ENCODE data around the gene POLR2B. TPM values are rescaled to one million over a fixed set of nuclear protein-coding genes. Genes with fewer than 3 reads are reported as not detected.
A peak's percentile ranks its signal among the peaks of the same experiment; 100 is the strongest.
"Not testable (repeated sequence)": the region's sequence is repeated elsewhere in the genome, so short reads cannot be mapped to it uniquely, and the experiment has no call there.

POLR2B gene
- total RNA-seq, 1 donor = 99.2 TPM

DNA sequence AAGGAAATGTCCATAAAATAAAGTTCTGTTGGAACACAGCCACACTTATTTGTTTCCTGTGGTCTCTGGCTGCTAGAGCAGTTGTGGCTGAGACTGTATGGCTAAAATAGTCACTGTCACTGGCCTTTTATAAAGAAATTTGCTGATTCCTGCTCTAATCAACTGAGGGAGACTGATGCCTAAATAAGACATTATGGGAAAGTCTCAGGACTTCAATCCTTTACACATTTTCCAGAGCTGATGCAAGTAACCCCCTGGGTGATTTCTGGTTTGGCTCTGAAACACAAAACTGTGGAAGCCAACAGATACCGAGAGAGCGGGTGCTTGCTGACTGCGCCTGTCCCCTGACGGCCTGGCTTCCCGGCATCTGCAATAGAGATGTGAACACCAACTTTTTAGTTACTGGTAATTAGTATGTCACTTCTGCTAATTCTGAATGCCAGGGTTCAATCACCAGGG, 64.0 kb downstream of the POLR2B start:
- peak overlapping the region; percentile 90 for H3K27ac ChIP-seq (ENCODE audit: low read depth, low read length)
- H3K79me2 ChIP-seq (ENCODE audit: insufficient read depth, low read length) = peaks cover 57% of the 10 kb centered on the region
- no peaks in the 10 kb centered on the region for H3K9me3 ChIP-seq (ENCODE audit: low read depth, low read length)
- H3K27me3 ChIP-seq (ENCODE audit: insufficient read depth, low read length) = no peaks in the 10 kb centered on the region
- TF ChIP-seq, protein P1, sequence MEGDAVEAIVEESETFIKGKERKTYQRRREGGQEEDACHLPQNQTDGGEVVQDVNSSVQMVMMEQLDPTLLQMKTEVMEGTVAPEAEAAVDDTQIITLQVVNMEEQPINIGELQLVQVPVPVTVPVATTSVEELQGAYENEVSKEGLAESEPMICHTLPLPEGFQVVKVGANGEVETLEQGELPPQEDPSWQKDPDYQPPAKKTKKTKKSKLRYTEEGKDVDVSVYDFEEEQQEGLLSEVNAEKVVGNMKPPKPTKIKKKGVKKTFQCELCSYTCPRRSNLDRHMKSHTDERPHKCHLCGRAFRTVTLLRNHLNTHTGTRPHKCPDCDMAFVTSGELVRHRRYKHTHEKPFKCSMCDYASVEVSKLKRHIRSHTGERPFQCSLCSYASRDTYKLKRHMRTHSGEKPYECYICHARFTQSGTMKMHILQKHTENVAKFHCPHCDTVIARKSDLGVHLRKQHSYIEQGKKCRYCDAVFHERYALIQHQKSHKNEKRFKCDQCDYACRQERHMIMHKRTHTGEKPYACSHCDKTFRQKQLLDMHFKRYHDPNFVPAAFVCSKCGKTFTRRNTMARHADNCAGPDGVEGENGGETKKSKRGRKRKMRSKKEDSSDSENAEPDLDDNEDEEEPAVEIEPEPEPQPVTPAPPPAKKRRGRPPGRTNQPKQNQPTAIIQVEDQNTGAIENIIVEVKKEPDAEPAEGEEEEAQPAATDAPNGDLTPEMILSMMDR (IDR thresholded peaks at IDR 0.05; ENCODE audit: extremely low read depth, low read depth, low read length) = no peak
- peaks cover 50% of the 10 kb centered on the region for H3K4me1 ChIP-seq (ENCODE audit: insufficient read depth, low read length)
- H2AFZ ChIP-seq (ENCODE audit: low read length) = no peak overlapping the region
- peaks cover 40% of the 10 kb centered on the region for H3K36me3 ChIP-seq (ENCODE audit: insufficient read depth, low read length)
- no peaks in the 10 kb centered on the region for H4K20me1 ChIP-seq (ENCODE audit: insufficient read depth, low read length)
- DNase-seq (ENCODE audit: insufficient read length, low spot score, missing footprints) = no peak
- peak overlapping the region; percentile 8 for H3K4me2 ChIP-seq (ENCODE audit: insufficient read depth, low read length)
- no peak overlapping the region for H3K4me3 ChIP-seq (ENCODE audit: insufficient read depth, low read length)

DNA sequence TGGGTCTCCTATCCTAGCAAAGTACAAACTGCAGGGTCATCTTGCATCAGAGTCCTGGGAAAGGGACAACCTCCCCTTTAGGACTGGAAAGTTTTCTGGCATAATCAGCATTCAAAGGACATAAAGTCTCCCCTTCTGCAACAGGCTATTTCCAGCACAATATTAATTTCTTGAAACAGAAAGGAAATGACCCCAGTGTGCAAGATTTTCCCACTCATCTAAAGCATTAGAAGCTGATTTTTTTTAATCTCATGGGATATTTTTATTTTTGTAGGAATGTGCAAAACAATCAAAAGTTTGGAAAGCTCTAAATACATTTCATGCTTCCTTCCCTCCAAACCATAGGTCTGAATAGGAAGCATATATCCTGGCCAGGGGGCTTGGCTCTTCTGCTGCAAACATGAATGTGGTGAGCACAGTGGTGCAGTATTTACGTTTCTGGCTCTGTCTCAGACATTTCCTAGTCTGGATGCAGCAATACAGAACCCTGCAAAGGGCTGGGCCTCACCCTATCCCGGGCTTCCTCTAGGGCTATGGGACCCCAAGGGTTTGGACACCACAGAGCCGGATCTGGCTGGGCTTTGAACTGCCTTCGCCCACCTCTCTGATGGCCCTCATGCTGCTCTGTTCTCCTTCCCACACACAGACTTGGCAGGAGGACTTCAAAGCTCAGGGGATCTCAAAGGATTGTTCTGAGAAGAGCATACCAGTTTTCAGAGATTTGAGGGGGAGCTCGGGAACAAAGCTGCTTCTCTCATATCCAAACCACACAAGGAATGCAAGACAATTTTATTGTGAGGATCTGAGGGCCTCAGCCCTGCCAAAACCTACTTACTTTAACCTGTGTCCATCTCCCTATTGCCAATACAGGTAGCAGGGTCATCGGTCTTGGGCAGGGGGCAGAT, 64.9 kb downstream of the POLR2B start:
- Histone ChIP-seq H3K4me3 (ENCODE audit: insufficient read depth, low read length) (no peak overlapping the region), H3K4me1 (ENCODE audit: insufficient read depth, low read length) (peaks cover 53% of the 10 kb centered on the region), H2AFZ (ENCODE audit: low read length) (no peak overlapping the region), H3K9me3 (ENCODE audit: low read depth, low read length) (no peaks in the 10 kb centered on the region), H3K4me2 (ENCODE audit: insufficient read depth, low read length) (peak overlapping the region; percentile 8), H3K27me3 (ENCODE audit: insufficient read depth, low read length) (no peaks in the 10 kb centered on the region), H3K36me3 (ENCODE audit: insufficient read depth, low read length) (peaks cover 32% of the 10 kb centered on the region), H3K79me2 (ENCODE audit: insufficient read depth, low read length) (peaks cover 59% of the 10 kb centered on the region), H3K27ac (ENCODE audit: low read depth, low read length) (peak overlapping the region; percentile 90), H4K20me1 (ENCODE audit: insufficient read depth, low read length) (no peaks in the 10 kb centered on the region)
- TF ChIP-seq, protein P1 (IDR thresholded peaks at IDR 0.05; ENCODE audit: extremely low read depth, low read depth, low read length) = no peak
- DNase-seq (ENCODE audit: insufficient read length, low spot score, missing footprints) = peak; percentile 81

DNA sequence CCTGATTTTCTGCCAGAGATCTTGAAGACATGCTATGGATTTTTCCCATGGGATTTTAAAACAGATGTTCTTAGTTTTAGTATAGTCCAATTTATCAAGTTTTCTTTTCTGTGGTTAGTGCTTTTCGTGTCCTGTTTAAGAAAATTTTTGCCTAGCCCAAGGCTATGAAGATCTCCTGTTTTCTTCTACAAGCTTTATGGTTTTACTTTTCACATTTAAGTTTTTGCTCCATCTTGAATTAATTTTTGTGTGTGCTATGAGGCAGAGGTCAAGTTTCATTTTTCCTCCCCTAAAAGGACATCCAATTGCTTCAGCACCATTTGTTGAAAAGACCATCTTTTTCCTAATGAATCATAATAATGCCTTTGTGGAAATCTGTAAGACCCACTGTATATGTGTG, 65.6 kb downstream of the POLR2B start:
- no peaks in the 10 kb centered on the region for H4K20me1 ChIP-seq (ENCODE audit: insufficient read depth, low read length)
- H3K36me3 ChIP-seq (ENCODE audit: insufficient read depth, low read length) = peaks cover 28% of the 10 kb centered on the region
- H3K27ac ChIP-seq (ENCODE audit: low read depth, low read length) = peak overlapping the region; percentile 90
- no peak overlapping the region for H3K4me3 ChIP-seq (ENCODE audit: insufficient read depth, low read length)
- H3K27me3 ChIP-seq (ENCODE audit: insufficient read depth, low read length) = no peaks in the 10 kb centered on the region
- TF ChIP-seq, protein P1 (IDR thresholded peaks at IDR 0.05; ENCODE audit: extremely low read depth, low read depth, low read length) = no peak
- peaks cover 66% of the 10 kb centered on the region for H3K79me2 ChIP-seq (ENCODE audit: insufficient read depth, low read length)
- H2AFZ ChIP-seq (ENCODE audit: low read length) = no peak overlapping the region
- peak overlapping the region; percentile 8 for H3K4me2 ChIP-seq (ENCODE audit: insufficient read depth, low read length)
- peaks cover 60% of the 10 kb centered on the region for H3K4me1 ChIP-seq (ENCODE audit: insufficient read depth, low read length)
- H3K9me3 ChIP-seq (ENCODE audit: low read depth, low read length) = no peaks in the 10 kb centered on the region
- DNase-seq (ENCODE audit: insufficient read length, low spot score, missing footprints) = no peak

DNA sequence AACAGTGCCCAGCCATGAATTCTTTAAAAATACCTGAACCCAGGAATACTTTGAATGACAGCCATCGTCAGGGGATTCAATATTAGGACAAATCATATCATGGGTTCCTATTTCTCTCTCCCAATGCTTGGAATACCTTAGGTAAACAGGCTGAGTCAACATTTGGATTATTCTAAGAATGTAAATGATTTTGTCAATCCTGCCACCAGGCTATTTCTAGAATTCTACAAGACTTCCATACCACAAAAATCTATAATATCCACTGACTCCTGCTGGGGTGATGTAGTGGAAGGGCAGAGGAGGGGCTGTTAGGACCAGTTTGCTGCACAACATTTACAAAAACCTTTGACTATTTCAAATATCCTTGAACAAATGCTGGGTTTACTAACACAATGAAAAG, 66.3 kb downstream of the POLR2B start:
- H3K4me1 ChIP-seq (ENCODE audit: insufficient read depth, low read length) = peaks cover 67% of the 10 kb centered on the region
- H3K36me3 ChIP-seq (ENCODE audit: insufficient read depth, low read length) = peaks cover 26% of the 10 kb centered on the region
- no peak for DNase-seq (ENCODE audit: insufficient read length, low spot score, missing footprints)
- peaks cover 69% of the 10 kb centered on the region for H3K79me2 ChIP-seq (ENCODE audit: insufficient read depth, low read length)
- no peak overlapping the region for H3K4me3 ChIP-seq (ENCODE audit: insufficient read depth, low read length)
- no peaks in the 10 kb centered on the region for H3K9me3 ChIP-seq (ENCODE audit: low read depth, low read length)
- H3K4me2 ChIP-seq (ENCODE audit: insufficient read depth, low read length) = peak overlapping the region; percentile 8
- no peaks in the 10 kb centered on the region for H4K20me1 ChIP-seq (ENCODE audit: insufficient read depth, low read length)
- peak overlapping the region; percentile 90 for H3K27ac ChIP-seq (ENCODE audit: low read depth, low read length)
- H2AFZ ChIP-seq (ENCODE audit: low read length) = no peak overlapping the region
- H3K27me3 ChIP-seq (ENCODE audit: insufficient read depth, low read length) = no peaks in the 10 kb centered on the region
- TF ChIP-seq, protein P1 (IDR thresholded peaks at IDR 0.05; ENCODE audit: extremely low read depth, low read depth, low read length) = no peak

DNA sequence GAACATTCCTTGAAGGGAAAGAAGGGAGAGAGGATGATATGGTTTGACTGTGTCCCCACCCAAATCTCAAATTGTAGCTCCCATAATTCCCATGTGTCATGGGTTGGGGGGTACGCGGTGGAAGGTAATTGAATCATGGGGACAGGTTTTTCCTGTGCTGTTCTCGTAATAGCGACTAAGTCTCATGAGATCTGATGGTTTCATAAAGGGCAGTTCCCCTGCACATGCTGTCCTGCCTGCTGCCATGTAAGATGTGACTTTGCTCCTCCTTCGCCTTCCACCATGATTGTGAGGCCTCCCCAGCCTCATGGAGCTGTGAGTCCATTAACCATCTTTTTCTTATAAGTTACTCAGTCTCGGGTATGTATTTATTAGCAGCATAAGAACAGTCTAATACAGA, 68.3 kb downstream of the POLR2B start:
- H3K36me3 ChIP-seq (ENCODE audit: insufficient read depth, low read length) = peaks cover 22% of the 10 kb centered on the region
- not testable (repeated sequence) for H3K4me3 ChIP-seq (ENCODE audit: insufficient read depth, low read length); H3K9me3 ChIP-seq (ENCODE audit: low read depth, low read length); H3K4me2 ChIP-seq (ENCODE audit: insufficient read depth, low read length); H3K27me3 ChIP-seq (ENCODE audit: insufficient read depth, low read length); H4K20me1 ChIP-seq (ENCODE audit: insufficient read depth, low read length); DNase-seq (ENCODE audit: insufficient read length, low spot score, missing footprints); H2AFZ ChIP-seq (ENCODE audit: low read length)
- H3K27ac ChIP-seq (ENCODE audit: low read depth, low read length) = peak overlapping the region; percentile 31
- H3K4me1 ChIP-seq (ENCODE audit: insufficient read depth, low read length) = peaks cover 65% of the 10 kb centered on the region
- peaks cover 75% of the 10 kb centered on the region for H3K79me2 ChIP-seq (ENCODE audit: insufficient read depth, low read length)
